ENCODE measurements around the gene EVX2. TPM values are rescaled to one million over a fixed set of nuclear protein-coding genes. Genes with fewer than 3 reads are reported as not detected.

The EVX2 gene
- total and polyA plus RNA-seq, 2 of the 13 experiments (the other 11 are each of a cell fraction or from before 2014, with no cell fraction given) = not detected

GRCh38 chr2:176085861-176086771 lies 2.4 kb upstream of the EVX2 start (continued):
- TF ChIP-seq ZNF432 (CRISPR knock-in tag; IDR thresholded peaks at IDR 0.05; ENCODE audit: borderline replicate concordance) (no peak), ZNF598 (CRISPR knock-in tag; IDR thresholded peaks at IDR 0.05; ENCODE audit: borderline replicate concordance) (no peak), MAFK (conservative IDR thresholded peaks at IDR 0.05 in 1 of 2, IDR thresholded peaks at IDR 0.05 in 1 of 2; ENCODE audit: low read length in 2 of 2) (no peak), ZNF816 (CRISPR knock-in tag; IDR thresholded peaks at IDR 0.05; ENCODE audit: borderline replicate concordance) (no peak), TCF7L2 (IDR thresholded peaks at IDR 0.05; ENCODE audit: low read depth, low read length) (no peak), NBN (conservative IDR thresholded peaks at IDR 0.05) (no peak), TCF12 (IDR thresholded peaks at IDR 0.05) (no peak), TCF12 (CRISPR knock-in tag; IDR thresholded peaks at IDR 0.05) (no peak), HNF4A (CRISPR knock-in tag; IDR thresholded peaks at IDR 0.05) (no peak), TFDP2 (CRISPR knock-in tag; IDR thresholded peaks at IDR 0.05) (no peak), NCOR1 (IDR thresholded peaks at IDR 0.05; ENCODE audit: borderline replicate concordance, low read length) (no peak), ZNF317 (CRISPR knock-in tag; IDR thresholded peaks at IDR 0.05) (no peak), CCDC6 (CRISPR knock-in tag; IDR thresholded peaks at IDR 0.05) (no peak), SP140L (CRISPR knock-in tag; IDR thresholded peaks at IDR 0.05; ENCODE audit: borderline replicate concordance) (no peak), TBL1XR1 (IDR thresholded peaks at IDR 0.05; ENCODE audit: borderline replicate concordance, low read length, partially characterized antibody) (no peak)
- TF ChIP-seq, protein P1, sequence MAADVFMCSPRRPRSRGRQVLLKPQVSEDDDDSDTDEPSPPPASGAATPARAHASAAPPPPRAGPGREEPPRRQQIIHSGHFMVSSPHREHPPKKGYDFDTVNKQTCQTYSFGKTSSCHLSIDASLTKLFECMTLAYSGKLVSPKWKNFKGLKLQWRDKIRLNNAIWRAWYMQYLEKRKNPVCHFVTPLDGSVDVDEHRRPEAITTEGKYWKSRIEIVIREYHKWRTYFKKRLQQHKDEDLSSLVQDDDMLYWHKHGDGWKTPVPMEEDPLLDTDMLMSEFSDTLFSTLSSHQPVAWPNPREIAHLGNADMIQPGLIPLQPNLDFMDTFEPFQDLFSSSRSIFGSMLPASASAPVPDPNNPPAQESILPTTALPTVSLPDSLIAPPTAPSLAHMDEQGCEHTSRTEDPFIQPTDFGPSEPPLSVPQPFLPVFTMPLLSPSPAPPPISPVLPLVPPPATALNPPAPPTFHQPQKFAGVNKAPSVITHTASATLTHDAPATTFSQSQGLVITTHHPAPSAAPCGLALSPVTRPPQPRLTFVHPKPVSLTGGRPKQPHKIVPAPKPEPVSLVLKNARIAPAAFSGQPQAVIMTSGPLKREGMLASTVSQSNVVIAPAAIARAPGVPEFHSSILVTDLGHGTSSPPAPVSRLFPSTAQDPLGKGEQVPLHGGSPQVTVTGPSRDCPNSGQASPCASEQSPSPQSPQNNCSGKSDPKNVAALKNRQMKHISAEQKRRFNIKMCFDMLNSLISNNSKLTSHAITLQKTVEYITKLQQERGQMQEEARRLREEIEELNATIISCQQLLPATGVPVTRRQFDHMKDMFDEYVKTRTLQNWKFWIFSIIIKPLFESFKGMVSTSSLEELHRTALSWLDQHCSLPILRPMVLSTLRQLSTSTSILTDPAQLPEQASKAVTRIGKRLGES (CRISPR knock-in tag; IDR thresholded peaks at IDR 0.05; ENCODE audit: borderline replicate concordance) = no peak
- TF ChIP-seq, protein P2, sequence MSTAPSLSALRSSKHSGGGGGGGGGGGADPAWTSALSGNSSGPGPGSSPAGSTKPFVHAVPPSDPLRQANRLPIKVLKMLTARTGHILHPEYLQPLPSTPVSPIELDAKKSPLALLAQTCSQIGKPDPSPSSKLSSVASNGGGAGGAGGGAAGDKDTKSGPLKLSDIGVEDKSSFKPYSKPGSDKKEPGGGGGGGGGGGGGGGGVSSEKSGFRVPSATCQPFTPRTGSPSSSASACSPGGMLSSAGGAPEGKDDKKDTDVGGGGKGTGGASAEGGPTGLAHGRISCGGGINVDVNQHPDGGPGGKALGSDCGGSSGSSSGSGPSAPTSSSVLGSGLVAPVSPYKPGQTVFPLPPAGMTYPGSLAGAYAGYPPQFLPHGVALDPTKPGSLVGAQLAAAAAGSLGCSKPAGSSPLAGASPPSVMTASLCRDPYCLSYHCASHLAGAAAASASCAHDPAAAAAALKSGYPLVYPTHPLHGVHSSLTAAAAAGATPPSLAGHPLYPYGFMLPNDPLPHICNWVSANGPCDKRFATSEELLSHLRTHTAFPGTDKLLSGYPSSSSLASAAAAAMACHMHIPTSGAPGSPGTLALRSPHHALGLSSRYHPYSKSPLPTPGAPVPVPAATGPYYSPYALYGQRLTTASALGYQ (CRISPR knock-in tag; IDR thresholded peaks at IDR 0.05) = no peak
- TF ChIP-seq, protein P3, sequence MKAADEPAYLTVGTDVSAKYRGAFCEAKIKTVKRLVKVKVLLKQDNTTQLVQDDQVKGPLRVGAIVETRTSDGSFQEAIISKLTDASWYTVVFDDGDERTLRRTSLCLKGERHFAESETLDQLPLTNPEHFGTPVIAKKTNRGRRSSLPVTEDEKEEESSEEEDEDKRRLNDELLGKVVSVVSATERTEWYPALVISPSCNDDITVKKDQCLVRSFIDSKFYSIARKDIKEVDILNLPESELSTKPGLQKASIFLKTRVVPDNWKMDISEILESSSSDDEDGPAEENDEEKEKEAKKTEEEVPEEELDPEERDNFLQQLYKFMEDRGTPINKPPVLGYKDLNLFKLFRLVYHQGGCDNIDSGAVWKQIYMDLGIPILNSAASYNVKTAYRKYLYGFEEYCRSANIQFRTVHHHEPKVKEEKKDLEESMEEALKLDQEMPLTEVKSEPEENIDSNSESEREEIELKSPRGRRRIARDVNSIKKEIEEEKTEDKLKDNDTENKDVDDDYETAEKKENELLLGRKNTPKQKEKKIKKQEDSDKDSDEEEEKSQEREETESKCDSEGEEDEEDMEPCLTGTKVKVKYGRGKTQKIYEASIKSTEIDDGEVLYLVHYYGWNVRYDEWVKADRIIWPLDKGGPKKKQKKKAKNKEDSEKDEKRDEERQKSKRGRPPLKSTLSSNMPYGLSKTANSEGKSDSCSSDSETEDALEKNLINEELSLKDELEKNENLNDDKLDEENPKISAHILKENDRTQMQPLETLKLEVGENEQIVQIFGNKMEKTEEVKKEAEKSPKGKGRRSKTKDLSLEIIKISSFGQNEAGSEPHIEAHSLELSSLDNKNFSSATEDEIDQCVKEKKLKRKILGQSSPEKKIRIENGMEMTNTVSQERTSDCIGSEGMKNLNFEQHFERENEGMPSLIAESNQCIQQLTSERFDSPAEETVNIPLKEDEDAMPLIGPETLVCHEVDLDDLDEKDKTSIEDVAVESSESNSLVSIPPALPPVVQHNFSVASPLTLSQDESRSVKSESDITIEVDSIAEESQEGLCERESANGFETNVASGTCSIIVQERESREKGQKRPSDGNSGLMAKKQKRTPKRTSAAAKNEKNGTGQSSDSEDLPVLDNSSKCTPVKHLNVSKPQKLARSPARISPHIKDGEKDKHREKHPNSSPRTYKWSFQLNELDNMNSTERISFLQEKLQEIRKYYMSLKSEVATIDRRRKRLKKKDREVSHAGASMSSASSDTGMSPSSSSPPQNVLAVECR (CRISPR knock-in tag; IDR thresholded peaks at IDR 0.05; ENCODE audit: borderline replicate concordance) = no peak

Data from HepG2 (cell line).